Thyroid gland (tissue), 4 donors: ENCODE measurements around the gene TANGO2.

Experiments
- POLR2A ChIP-seq, 2 donors: fragments of 450-650 bp; IDR thresholded peaks; one replicate each; pipeline ENCODE4 v1.6.1; 2017; ENCODE audit warnings: antibody characterized with exemption in 2 of 2, mild to moderate bottlenecking in 2 of 2, moderate library complexity in 1 of 2
- TF ChIP-seq, protein P1 (sequence below), 6 experiments: fragments of 200-600 bp in 3 of 6; fragments of 450-650 bp in 3 of 6; sonication (generic) in 3 of 6; IDR thresholded peaks; one replicate each; pipeline ENCODE4 v1.5.1; 2016 to 2019; ENCODE audit warnings: antibody characterized with exemption in 6 of 6, mild to moderate bottlenecking in 2 of 6, inconsistent platforms in 1 of 6, moderate library complexity in 1 of 6

DNA sequence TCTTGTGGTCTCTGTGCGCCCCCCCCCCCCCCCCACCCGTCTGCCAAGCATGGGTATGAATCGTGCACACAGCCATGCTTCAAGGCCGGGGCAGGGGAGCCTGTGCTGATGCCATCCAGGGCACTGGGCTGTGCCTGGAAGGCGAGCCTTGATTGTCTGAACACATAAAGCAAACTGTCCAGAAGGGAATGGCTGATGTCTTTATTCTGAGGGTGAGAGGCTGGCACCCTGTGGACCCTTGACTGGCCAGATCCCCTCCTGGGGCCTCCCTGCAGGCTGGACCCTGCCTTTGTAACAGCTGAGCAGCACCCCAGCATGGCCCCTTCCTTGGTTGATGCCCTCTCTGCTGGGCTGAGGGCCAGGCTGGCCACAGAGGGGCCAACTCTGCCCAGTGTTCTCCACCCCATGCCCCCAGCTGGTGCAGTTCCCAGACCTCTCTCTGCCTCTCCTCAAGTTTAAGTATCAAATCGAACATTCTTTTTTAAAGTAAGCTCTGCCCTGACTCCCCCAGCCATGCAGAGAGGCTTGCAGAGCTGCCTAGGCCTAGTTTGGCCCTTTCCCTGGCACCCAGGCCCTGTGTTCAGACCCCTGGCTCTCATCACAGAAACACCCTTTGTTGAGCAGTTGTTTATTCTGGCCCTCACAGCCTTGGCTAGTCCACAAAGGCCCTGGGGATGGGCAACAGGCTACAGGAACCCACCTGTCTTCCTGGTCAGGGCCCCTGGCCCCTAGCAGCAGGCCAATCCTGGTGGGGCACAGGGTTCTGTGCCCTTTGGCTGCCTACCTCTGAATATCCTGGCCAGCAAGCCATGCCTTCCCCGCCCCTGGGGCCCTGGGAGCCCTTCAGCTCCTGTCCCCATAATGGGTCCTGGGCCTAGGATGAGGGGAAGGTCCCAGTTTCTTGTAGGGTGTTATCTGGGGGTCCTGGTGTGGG lies 91.0 kb downstream of the TANGO2 start:
- TF ChIP-seq, protein P1, sequence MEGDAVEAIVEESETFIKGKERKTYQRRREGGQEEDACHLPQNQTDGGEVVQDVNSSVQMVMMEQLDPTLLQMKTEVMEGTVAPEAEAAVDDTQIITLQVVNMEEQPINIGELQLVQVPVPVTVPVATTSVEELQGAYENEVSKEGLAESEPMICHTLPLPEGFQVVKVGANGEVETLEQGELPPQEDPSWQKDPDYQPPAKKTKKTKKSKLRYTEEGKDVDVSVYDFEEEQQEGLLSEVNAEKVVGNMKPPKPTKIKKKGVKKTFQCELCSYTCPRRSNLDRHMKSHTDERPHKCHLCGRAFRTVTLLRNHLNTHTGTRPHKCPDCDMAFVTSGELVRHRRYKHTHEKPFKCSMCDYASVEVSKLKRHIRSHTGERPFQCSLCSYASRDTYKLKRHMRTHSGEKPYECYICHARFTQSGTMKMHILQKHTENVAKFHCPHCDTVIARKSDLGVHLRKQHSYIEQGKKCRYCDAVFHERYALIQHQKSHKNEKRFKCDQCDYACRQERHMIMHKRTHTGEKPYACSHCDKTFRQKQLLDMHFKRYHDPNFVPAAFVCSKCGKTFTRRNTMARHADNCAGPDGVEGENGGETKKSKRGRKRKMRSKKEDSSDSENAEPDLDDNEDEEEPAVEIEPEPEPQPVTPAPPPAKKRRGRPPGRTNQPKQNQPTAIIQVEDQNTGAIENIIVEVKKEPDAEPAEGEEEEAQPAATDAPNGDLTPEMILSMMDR (IDR thresholded peaks at IDR 0.05): no peak
- no peak for TF ChIP-seq POLR2A (IDR thresholded peaks at IDR 0.05)
